ENCODE results near the gene USP54. TPM values are rescaled to one million over a fixed set of nuclear protein-coding genes. Genes with fewer than 3 reads are reported as not detected.

Gene USP54
- total RNA-seq, 1 donor from 2014 or later: 66.6 TPM

- ATAC-seq (no peak), DNase-seq (ENCODE audit: low spot score) (no peak)
- intact Hi-C loops (cut with DNase I): no loop called here
Observed at GRCh38 chr10:73551515-73551914, 39.6 kb downstream of the USP54 start.

GRCh38 chr10:73545357-73545756 is 45.8 kb downstream of the USP54 start:
- intact Hi-C loops (cut with DNase I): no loop called here
- ATAC-seq: peak; percentile 52
- DNase-seq (ENCODE audit: low spot score): no peak

GRCh38 chr10:73537709-73538108 is 53.4 kb downstream of the USP54 start:
- intact Hi-C loops (cut with DNase I): no loop called here
- DNase-seq (ENCODE audit: low spot score) (no peak), ATAC-seq (no peak)

- intact Hi-C loops (cut with DNase I): no loop called here
- ATAC-seq (no peak), DNase-seq (ENCODE audit: low spot score) (no peak)
Observed at GRCh38 chr10:73537288-73537687, 53.9 kb downstream of the USP54 start.

GRCh38 chr10:73534857-73535256 is 56.3 kb downstream of the USP54 start:
- DNase-seq (ENCODE audit: low spot score) (no peak), ATAC-seq (no peak)
- intact Hi-C loops (cut with DNase I): loop anchor here (5.0 kb wide), 1 partner anchor 107 kb away; the partner anchor contains the start of gene MYOZ1

- DNase-seq (ENCODE audit: low spot score) (no peak), ATAC-seq (peak; percentile 88)
- intact Hi-C loops (cut with DNase I): no loop called here
Observed at GRCh38 chr10:73529089-73529832, 61.9 kb downstream of the USP54 start.

- intact Hi-C loops (cut with DNase I): no loop called here
- ATAC-seq (no peak), DNase-seq (ENCODE audit: low spot score) (no peak)
Observed at GRCh38 chr10:73522263-73522662, 68.9 kb downstream of the USP54 start.

GRCh38 chr10:73519336-73519735 is 71.8 kb downstream of the USP54 start:
- intact Hi-C loops (cut with DNase I): no loop called here
- no peak for ATAC-seq
- DNase-seq (ENCODE audit: low spot score): no peak

GRCh38 chr10:73517166-73517888 is 73.8 kb downstream of the USP54 start:
- no peak for ATAC-seq
- no peak for DNase-seq (ENCODE audit: low spot score)
- intact Hi-C loops (cut with DNase I): no loop called here

- DNase-seq (ENCODE audit: low spot score) (no peak), ATAC-seq (no peak)
- intact Hi-C loops (cut with DNase I): no loop called here
Observed at GRCh38 chr10:73512207-73512743, 78.9 kb downstream of the USP54 start.

- no peak for DNase-seq (ENCODE audit: low spot score)
- intact Hi-C loops (cut with DNase I): no loop called here
- no peak for ATAC-seq
Observed at GRCh38 chr10:73509695-73510094, 81.4 kb downstream of the USP54 start.

GRCh38 chr10:73506491-73506890 is 84.7 kb downstream of the USP54 start:
- intact Hi-C loops (cut with DNase I): no loop called here
- ATAC-seq (no peak), DNase-seq (ENCODE audit: low spot score) (no peak)

GRCh38 chr10:73506074-73506473 is 85.1 kb downstream of the USP54 start:
- no peak for ATAC-seq
- intact Hi-C loops (cut with DNase I): no loop called here
- no peak for DNase-seq (ENCODE audit: low spot score)

- no peak for ATAC-seq
- intact Hi-C loops (cut with DNase I): no loop called here
Observed at GRCh38 chr10:73503037-73503436, 88.1 kb downstream of the USP54 start.

GRCh38 chr10:73501651-73502050 is 89.5 kb downstream of the USP54 start:
- intact Hi-C loops (cut with DNase I): no loop called here
- DNase-seq (ENCODE audit: low spot score): no peak
- ATAC-seq: no peak

More at GRCh38 chr10:73503037-73503436, 88.1 kb downstream of the USP54 start:
- DNase-seq (ENCODE audit: low spot score): no peak

- ATAC-seq (no peak), DNase-seq (ENCODE audit: low spot score) (no peak)
- intact Hi-C loops (cut with DNase I): no loop called here
Observed at GRCh38 chr10:73497623-73498022, 93.5 kb downstream of the USP54 start.

GRCh38 chr10:73495884-73496674 is 95.1 kb downstream of the USP54 start, which contains the start of gene PPP3CB:
TSS of gene PPP3CB (minus strand) at chr10:73496024. CDS start at chr10:73495889, 135 bp downstream.
- peak; percentile 95 for ATAC-seq
- intact Hi-C loops (cut with DNase I): no loop called here
- peak; percentile 92 for DNase-seq (ENCODE audit: low spot score)

GRCh38 chr10:73495226-73495883 is 95.8 kb downstream of the USP54 start:
- intact Hi-C loops (cut with DNase I): no loop called here
- ATAC-seq (peak; percentile 92), DNase-seq (ENCODE audit: low spot score) (peak; percentile 89)

GRCh38 chr10:73494877-73495225 is 96.3 kb downstream of the USP54 start:
- DNase-seq (ENCODE audit: low spot score): no peak
- no peak for ATAC-seq
- intact Hi-C loops (cut with DNase I): no loop called here

Measured in sciatic nerve (tissue), 2 donors.